ENCODE measurements around the gene POMZP3.
A peak's percentile ranks its signal among the peaks of the same experiment; 100 is the strongest.
"Not testable (repeated sequence)": the region's sequence is repeated elsewhere in the genome, so short reads cannot be mapped to it uniquely, and the experiment has no call there.

The POMZP3 gene

GRCh38 chr7:76586585-76587315 lies 40.3 kb downstream of the POMZP3 start:
- not testable (repeated sequence) for DNase-seq

- DNase-seq = not testable (repeated sequence)
Observed at GRCh38 chr7:76583636-76584281, 43.3 kb downstream of the POMZP3 start.

- peak; percentile 8 to 16 for DNase-seq
Observed at GRCh38 chr7:76582848-76583631, 44.0 kb downstream of the POMZP3 start.

GRCh38 chr7:76575919-76576655 lies 51.0 kb downstream of the POMZP3 start:
- DNase-seq = not testable (repeated sequence)

- not testable (repeated sequence) for DNase-seq
Observed at GRCh38 chr7:76575431-76575830, 51.6 kb downstream of the POMZP3 start.

GRCh38 chr7:76572296-76572695 lies 54.8 kb downstream of the POMZP3 start:
- not testable (repeated sequence) for DNase-seq

- not testable (repeated sequence) for DNase-seq
Observed at GRCh38 chr7:76570324-76570775, 56.7 kb downstream of the POMZP3 start.

- not testable (repeated sequence) for DNase-seq
Observed at GRCh38 chr7:76568742-76569141, 58.3 kb downstream of the POMZP3 start.

GRCh38 chr7:76567753-76568152 lies 59.3 kb downstream of the POMZP3 start:
- DNase-seq = not testable (repeated sequence)

- not testable (repeated sequence) for DNase-seq
Observed at GRCh38 chr7:76567311-76567710, 59.8 kb downstream of the POMZP3 start.

GRCh38 chr7:76565001-76565400 lies 62.1 kb downstream of the POMZP3 start:
- DNase-seq = not testable (repeated sequence)

GRCh38 chr7:76561342-76561741 lies 65.7 kb downstream of the POMZP3 start:
- DNase-seq = not testable (repeated sequence)

- DNase-seq = not testable (repeated sequence)
Observed at GRCh38 chr7:76560157-76560556, 66.9 kb downstream of the POMZP3 start.

Measured in activated CD4-positive, alpha-beta T cell treated with anti-CD3 and anti-CD28 coated beads, Interleukin-2, amount 50 U/mL, for 4 hours (primary cell).